ENCODE results near the gene HIVEP2. TPM values are rescaled to one million over a fixed set of nuclear protein-coding genes. Genes with fewer than 3 reads are reported as not detected.

Gene HIVEP2
- total and polyA plus RNA-seq, 8 donors: 0.58 to 14.3 (median 4.8) TPM

DNA sequence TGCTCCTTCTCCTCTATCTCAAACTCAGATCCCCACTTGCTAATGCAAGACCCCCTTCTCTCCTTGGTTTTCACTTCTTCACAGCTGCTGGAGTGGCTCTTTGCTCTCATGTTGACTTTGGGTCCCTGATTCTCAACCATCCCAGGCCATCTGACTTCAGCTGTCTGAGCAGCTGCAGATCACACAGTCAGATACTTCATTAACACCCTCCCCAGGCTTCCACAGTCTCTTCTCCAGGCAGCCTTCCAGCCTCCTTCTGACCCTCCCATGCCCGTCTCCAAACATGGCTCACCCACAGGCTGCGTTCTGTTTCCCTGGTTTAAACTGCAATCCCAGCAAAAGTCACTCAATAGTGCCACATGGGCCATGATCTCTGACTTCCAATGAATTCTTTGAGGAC lies 65.4 kb downstream of the HIVEP2 start:
- TF ChIP-seq POLR2AphosphoS5 (IDR thresholded peaks at IDR 0.05) (no peak), EP300 (IDR thresholded peaks at IDR 0.05) (no peak), POLR2A (IDR thresholded peaks at IDR 0.05) (no peak)
- TF ChIP-seq, protein P1, sequence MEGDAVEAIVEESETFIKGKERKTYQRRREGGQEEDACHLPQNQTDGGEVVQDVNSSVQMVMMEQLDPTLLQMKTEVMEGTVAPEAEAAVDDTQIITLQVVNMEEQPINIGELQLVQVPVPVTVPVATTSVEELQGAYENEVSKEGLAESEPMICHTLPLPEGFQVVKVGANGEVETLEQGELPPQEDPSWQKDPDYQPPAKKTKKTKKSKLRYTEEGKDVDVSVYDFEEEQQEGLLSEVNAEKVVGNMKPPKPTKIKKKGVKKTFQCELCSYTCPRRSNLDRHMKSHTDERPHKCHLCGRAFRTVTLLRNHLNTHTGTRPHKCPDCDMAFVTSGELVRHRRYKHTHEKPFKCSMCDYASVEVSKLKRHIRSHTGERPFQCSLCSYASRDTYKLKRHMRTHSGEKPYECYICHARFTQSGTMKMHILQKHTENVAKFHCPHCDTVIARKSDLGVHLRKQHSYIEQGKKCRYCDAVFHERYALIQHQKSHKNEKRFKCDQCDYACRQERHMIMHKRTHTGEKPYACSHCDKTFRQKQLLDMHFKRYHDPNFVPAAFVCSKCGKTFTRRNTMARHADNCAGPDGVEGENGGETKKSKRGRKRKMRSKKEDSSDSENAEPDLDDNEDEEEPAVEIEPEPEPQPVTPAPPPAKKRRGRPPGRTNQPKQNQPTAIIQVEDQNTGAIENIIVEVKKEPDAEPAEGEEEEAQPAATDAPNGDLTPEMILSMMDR (IDR thresholded peaks at IDR 0.05): no peak
- no peak overlapping the region for H3K4me3 ChIP-seq
- H3K27me3 ChIP-seq: no peaks in the 10 kb centered on the region
- H3K9me3 ChIP-seq: no peaks in the 10 kb centered on the region
- WGBS, 5 donors: 96 to 100% (median 98%) methylated on average over 2 of the region's 2 CpGs
- H3K4me1 ChIP-seq: peaks cover under 1 to 15% (median 9%) of the 10 kb centered on the region in 4 donors
- intact Hi-C loops (cut with DNase I; ENCODE audit: low total_unique reads): no loop called here
- H3K36me3 ChIP-seq: no peaks in the 10 kb centered on the region
- no peak overlapping the region for H3K27ac ChIP-seq
- DNase-seq: no peak

- Histone ChIP-seq H3K27me3 (no peaks in the 10 kb centered on the region), H3K4me1 (peaks cover 0 to 16% (median 5%) of the 10 kb centered on the region in 4 donors), H3K9me3 (no peaks in the 10 kb centered on the region), H3K4me3 (no peak overlapping the region), H3K36me3 (no peaks in the 10 kb centered on the region), H3K27ac (no peak overlapping the region)
- no peak for DNase-seq
- TF ChIP-seq POLR2A (IDR thresholded peaks at IDR 0.05): no peak
- TF ChIP-seq, protein P1 (IDR thresholded peaks at IDR 0.05): no peak
- no peak for TF ChIP-seq POLR2AphosphoS5 (IDR thresholded peaks at IDR 0.05)
- no peak for TF ChIP-seq EP300 (IDR thresholded peaks at IDR 0.05)
- intact Hi-C loops (cut with DNase I; ENCODE audit: low total_unique reads): no loop called here
- 78 to 97% (median 86%) methylated on average over 6 of the region's 6 CpGs for WGBS, 5 donors
Observed at GRCh38 chr6:142879076-142879475, 65.9 kb downstream of the HIVEP2 start.

- H3K27ac ChIP-seq: no peak overlapping the region
- TF ChIP-seq POLR2AphosphoS5 (IDR thresholded peaks at IDR 0.05): no peak
- TF ChIP-seq, protein P1 (IDR thresholded peaks at IDR 0.05): no peak
- no peak for TF ChIP-seq POLR2A (IDR thresholded peaks at IDR 0.05)
- no peak for TF ChIP-seq EP300 (IDR thresholded peaks at IDR 0.05)
- H3K4me1 ChIP-seq: peaks cover 0 to 16% (median 2%) of the 10 kb centered on the region in 4 donors
- no peaks in the 10 kb centered on the region for H3K9me3 ChIP-seq
- DNase-seq: no peak
- H3K36me3 ChIP-seq: no peaks in the 10 kb centered on the region
- intact Hi-C loops (cut with DNase I; ENCODE audit: low total_unique reads): no loop called here
- 73 to 88% (median 85%) methylated on average over 3 of the region's 3 CpGs for WGBS, 5 donors
- H3K27me3 ChIP-seq: no peaks in the 10 kb centered on the region
- no peak overlapping the region for H3K4me3 ChIP-seq
Observed at GRCh38 chr6:142878407-142878806, 66.6 kb downstream of the HIVEP2 start.

GRCh38 chr6:142874676-142875075 lies 70.3 kb downstream of the HIVEP2 start:
- Histone ChIP-seq H3K27me3 (no peaks in the 10 kb centered on the region), H3K4me3 (no peak overlapping the region), H3K9me3 (no peaks in the 10 kb centered on the region), H3K4me1 (peaks cover 8 to 33% (median 12%) of the 10 kb centered on the region in 4 donors), H3K27ac (no peak overlapping the region), H3K36me3 (no peaks in the 10 kb centered on the region)
- TF ChIP-seq POLR2AphosphoS5 (IDR thresholded peaks at IDR 0.05) (no peak), POLR2A (IDR thresholded peaks at IDR 0.05) (no peak)
- WGBS, 5 donors: 16 to 42% (median 28%) methylated on average over 1 of the region's 1 CpG
- intact Hi-C loops (cut with DNase I; ENCODE audit: low total_unique reads): no loop called here
- DNase-seq: no peak

- Histone ChIP-seq H3K27ac (peak overlapping the region in 4 of 5 donors; percentile 7 to 44 (median 38)), H3K36me3 (no peaks in the 10 kb centered on the region), H3K9me3 (no peaks in the 10 kb centered on the region), H3K4me1 (peaks cover 17 to 49% (median 26%) of the 10 kb centered on the region in 4 donors), H3K4me3 (no peak overlapping the region), H3K27me3 (no peaks in the 10 kb centered on the region)
- no peak for TF ChIP-seq POLR2A (IDR thresholded peaks at IDR 0.05)
- no peak for TF ChIP-seq EP300 (IDR thresholded peaks at IDR 0.05)
- TF ChIP-seq, protein P1 (IDR thresholded peaks at IDR 0.05): no peak
- TF ChIP-seq POLR2AphosphoS5 (IDR thresholded peaks at IDR 0.05): no peak
- DNase-seq: peak in 1 of 2 donors; percentile 41
- intact Hi-C loops (cut with DNase I; ENCODE audit: low total_unique reads): no loop called here
- WGBS, 5 donors: 30 to 53% (median 48%) methylated on average over 3 of the region's 3 CpGs
Observed at GRCh38 chr6:142872376-142872775, 72.6 kb downstream of the HIVEP2 start.

Measured in stomach (tissue), 9 donors.